Endothelial cell of umbilical vein (primary cell): ENCODE data around the gene DYNLT3. TPM values are rescaled to one million over a fixed set of nuclear protein-coding genes. Genes with fewer than 3 reads are reported as not detected.

Experiments used
- BruUV-seq: library from RNA; stranded (reverse); fragments of 400-500 nt; replicated peaks from 2 replicates; lab custom pipeline; 2021; lab: Mats Ljungman, UMichigan
- CTCF ChIA-PET: fragments of 300-600, 350-600 bp; sonication (Branson Sonifier 250); formaldehyde crosslinking; loops from one replicate; lab custom pipeline; 2021; ENCODE audit warnings: antibody characterized with exemption, inconsistent platforms; lab: Charles Lee
- POLR2A ChIA-PET: fragments of 300-600, 350-600 bp; sonication (Branson Sonifier 250); formaldehyde crosslinking; loops from one replicate; lab custom pipeline; 2021; ENCODE audit warnings: antibody characterized with exemption, inconsistent platforms; lab: Charles Lee
- DNase-seq: peaks from one replicate; pipeline ENCODE4 v3.0.0-alpha.2; 2011; ENCODE audit warnings: low read depth, low spot score
- FAIRE-seq: peaks from 2 replicates; lab custom pipeline; 2011; peaks lifted over from hg19 to GRCh38; lab: Jason Lieb, UNC
- H2AFZ ChIP-seq: 2 replicates; pipeline ENCODE4 v1.6.0; 2012; ENCODE audit warnings: low read depth, low read length, control low read depth, inconsistent platforms
- H3K27ac ChIP-seq: 2 replicates; pipeline ENCODE4 v1.5.1; 2011; ENCODE audit warnings: low read depth, mild to moderate bottlenecking, control low read depth, low read length, moderate library complexity; ENCODE audit not compliant: insufficient read depth
- H3K27me3 ChIP-seq, 2 experiments: 2 replicates each; pipeline versions ENCODE4 v1.6.0 to v1.6.1; 2011; ENCODE audit warnings: low read length in 2 of 2, mixed read lengths in 1 of 2; ENCODE audit not compliant: control insufficient read depth in 2 of 2, insufficient read depth in 2 of 2
- H3K36me3 ChIP-seq, 2 experiments: 2 replicates in 1 of 2; 3 replicates in 1 of 2; pipeline ENCODE4 v1.5.1; 2011; ENCODE audit warnings: low read length in 2 of 2, mild to moderate bottlenecking in 1 of 2, moderate library complexity in 1 of 2; ENCODE audit not compliant: control insufficient read depth in 2 of 2, insufficient read depth in 2 of 2; ENCODE audit errors: extremely low read depth in 1 of 2
- H3K4me1 ChIP-seq: 3 replicates; pipeline ENCODE4 v1.5.1; 2011; ENCODE audit warnings: mild to moderate bottlenecking, low read length; ENCODE audit not compliant: control insufficient read depth, insufficient read depth; ENCODE audit errors: extremely low read depth
- H3K4me2 ChIP-seq: 2 replicates; pipeline ENCODE4 v1.6.1; 2011; ENCODE audit warnings: low read length, control low read depth, mixed read lengths; ENCODE audit not compliant: insufficient read depth
- H3K4me3 ChIP-seq, 3 experiments: fragments of 200-600 bp in 1 of 3; sonication (generic), shearing (Covaris generic) in 1 of 3; replicated peaks in 1 of 3; 2 replicates each; pipeline ENCODE4 v1.5.1; 2011 to 2016; ENCODE audit warnings: control low read depth in 3 of 3, low read length in 3 of 3, mild to moderate bottlenecking in 2 of 3, inconsistent platforms in 1 of 3, low read depth in 1 of 3, moderate library complexity in 1 of 3; ENCODE audit not compliant: insufficient read depth in 1 of 3
- H3K79me2 ChIP-seq: 2 replicates; pipeline ENCODE4 v1.6.0; 2012; ENCODE audit warnings: low read length, inconsistent platforms; ENCODE audit not compliant: control insufficient read depth, insufficient read depth
- H3K9ac ChIP-seq: replicated peaks from 2 replicates; pipeline ENCODE3; 2011; ENCODE audit warnings: low read length, control low read depth; ENCODE audit not compliant: insufficient read depth; ENCODE audit errors: extremely low read depth
- H3K9me1 ChIP-seq: replicated peaks from 3 replicates; pipeline ENCODE4 v1.6.0; 2011; ENCODE audit warnings: mild to moderate bottlenecking, low read length; ENCODE audit not compliant: control insufficient read depth, insufficient read depth; ENCODE audit errors: extremely low read depth
- H3K9me3 ChIP-seq: replicated peaks from 2 replicates; pipeline ENCODE4 v1.5.1; 2012; ENCODE audit warnings: low read length, inconsistent platforms; ENCODE audit not compliant: control insufficient read depth, insufficient read depth
- H4K20me1 ChIP-seq: replicated peaks from 2 replicates; pipeline ENCODE3; 2011; ENCODE audit warnings: mild to moderate bottlenecking, low read length; ENCODE audit not compliant: control insufficient read depth, insufficient read depth; ENCODE audit errors: extremely low read depth
- EZH2 ChIP-seq: IDR thresholded peaks from 2 replicates; pipeline ENCODE4 v1.6.1; 2012; ENCODE audit warnings: borderline replicate concordance, low read depth, mild to moderate bottlenecking, moderate library complexity, low read length, inconsistent platforms; ENCODE audit not compliant: severe bottlenecking
- FOS ChIP-seq: IDR thresholded peaks from 2 replicates; pipeline ENCODE4 v1.6.1; 2011; ENCODE audit warnings: mild to moderate bottlenecking, low read length, moderate library complexity, borderline replicate concordance; ENCODE audit not compliant: insufficient read depth
- GATA2 ChIP-seq: IDR thresholded peaks from 2 replicates; pipeline ENCODE4 v1.7.0; 2011; ENCODE audit warnings: low read depth, mild to moderate bottlenecking, moderate library complexity, mixed read lengths, low read length; ENCODE audit not compliant: insufficient read length, insufficient read depth
- JUN ChIP-seq: IDR thresholded peaks from 2 replicates; pipeline ENCODE4 v1.6.1; 2011; ENCODE audit warnings: borderline replicate concordance, low read depth; ENCODE audit not compliant: insufficient read length, insufficient read depth
- MYC ChIP-seq: IDR thresholded peaks from one replicate; pipeline ENCODE4 v1.6.1; 2011; ENCODE audit warnings: mild to moderate bottlenecking, low read depth, low read length
- POLR2A ChIP-seq: IDR thresholded peaks from 2 replicates; pipeline ENCODE4 v1.6.1; 2012; ENCODE audit warnings: low read depth, mild to moderate bottlenecking, control low read depth, low read length
- POLR2AphosphoS5 ChIP-seq: IDR thresholded peaks from 2 replicates; pipeline ENCODE4 v1.6.1; 2012; ENCODE audit warnings: low read depth, mild to moderate bottlenecking, control low read depth, low read length, moderate library complexity; ENCODE audit not compliant: insufficient read depth
- dilution Hi-C: fragments of 300-500 bp; cut with MboI; formaldehyde crosslinking; loops from one replicate; pipeline ENCODE4 v1.15.0; 2019; ENCODE audit warnings: low sequenced_read_pairs; ENCODE audit not compliant: extremely low pct_ligation_motif_present
- intact Hi-C: fragments of 100-400 bp; cut with micrococcal nuclease; formaldehyde crosslinking; loops from one replicate; pipeline ENCODE4 v1.10.0; 2022
- polyA plus RNA-seq, 4 experiments: library from polyadenylated mRNA; depleted of rRNA in 3 of 4; stranded (reverse) in 3 of 4; unstranded in 1 of 4; fragments of >200 nt; gene quantifications; 2 replicates each; pipeline versions ENCODE4 v1.2.1 to v1.2.3, GENCODE V29; 2011 to 2012; ENCODE audit warnings: missing spikeins in 1 of 4
- total RNA-seq: library from RNA; stranded (reverse); gene quantifications from 2 replicates; pipeline ENCODE4 v1.2.3, GENCODE V29; 2021
- TF ChIP-seq, protein P1 (sequence below), 2 donors: IDR thresholded peaks; 1 replicate in 1 of 2; 2 replicates in 1 of 2; pipeline ENCODE4 v1.5.1; 2011; ENCODE audit warnings: low read length in 2 of 2, mild to moderate bottlenecking in 2 of 2, moderate library complexity in 2 of 2, control low read depth in 1 of 2, inconsistent platforms in 1 of 2, low read depth in 1 of 2; ENCODE audit not compliant: insufficient read depth in 1 of 2; ENCODE audit errors: extremely low read depth in 1 of 2
- TF ChIP-seq, protein P2 (sequence below): IDR thresholded peaks from 2 replicates; pipeline ENCODE4 v1.6.1; 2011; ENCODE audit not compliant: insufficient read depth, insufficient read length

DYNLT3 gene
- total and polyA plus RNA-seq, 2 donors (not counting 3 experiments of a cell fraction or from before 2014, with no cell fraction given): 9.3 to 22.8 TPM

DNA sequence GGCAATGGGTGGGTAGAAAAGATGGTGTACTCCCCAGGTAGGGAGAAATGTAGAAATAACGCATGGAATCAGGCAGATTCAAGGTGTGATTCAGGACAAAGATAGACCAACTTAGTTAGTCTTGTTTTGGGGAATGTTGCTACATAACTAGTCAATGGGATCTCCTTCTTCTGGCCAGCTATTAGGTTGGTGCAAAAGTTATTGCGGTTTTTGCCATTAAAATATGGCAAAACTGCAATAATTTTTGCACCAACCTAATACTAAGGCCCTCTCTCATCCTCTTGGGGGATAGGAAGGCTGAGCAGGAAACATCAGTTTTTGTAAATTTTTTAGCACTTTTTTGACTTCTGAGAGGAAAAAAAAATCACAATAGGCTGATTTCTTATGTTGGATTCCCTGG is 44.3 kb downstream of the DYNLT3 start:
- H3K36me3 ChIP-seq: no peaks in the 10 kb centered on the region
- no peak for FAIRE-seq
- H3K9ac ChIP-seq: no peak overlapping the region
- no peaks in the 10 kb centered on the region for H3K4me1 ChIP-seq
- ChIA-PET POLR2A (no interaction called here), CTCF (no interaction called here)
- dilution Hi-C loops (no loop called here), intact Hi-C loops (no loop called here)
- H3K27ac ChIP-seq: no peak overlapping the region
- H3K4me3 ChIP-seq: no peak overlapping the region
- H3K9me1 ChIP-seq: no peaks in the 10 kb centered on the region
- no TSS peak for BruUV-seq
- H2AFZ ChIP-seq: no peak overlapping the region
- H3K9me3 ChIP-seq: no peaks in the 10 kb centered on the region
- H3K4me2 ChIP-seq: no peak overlapping the region
- TF ChIP-seq POLR2A: no peak
- TF ChIP-seq EZH2: no peak
- TF ChIP-seq POLR2AphosphoS5: no peak
- no peak for TF ChIP-seq FOS
- no peak for TF ChIP-seq JUN
- TF ChIP-seq, protein P1, sequence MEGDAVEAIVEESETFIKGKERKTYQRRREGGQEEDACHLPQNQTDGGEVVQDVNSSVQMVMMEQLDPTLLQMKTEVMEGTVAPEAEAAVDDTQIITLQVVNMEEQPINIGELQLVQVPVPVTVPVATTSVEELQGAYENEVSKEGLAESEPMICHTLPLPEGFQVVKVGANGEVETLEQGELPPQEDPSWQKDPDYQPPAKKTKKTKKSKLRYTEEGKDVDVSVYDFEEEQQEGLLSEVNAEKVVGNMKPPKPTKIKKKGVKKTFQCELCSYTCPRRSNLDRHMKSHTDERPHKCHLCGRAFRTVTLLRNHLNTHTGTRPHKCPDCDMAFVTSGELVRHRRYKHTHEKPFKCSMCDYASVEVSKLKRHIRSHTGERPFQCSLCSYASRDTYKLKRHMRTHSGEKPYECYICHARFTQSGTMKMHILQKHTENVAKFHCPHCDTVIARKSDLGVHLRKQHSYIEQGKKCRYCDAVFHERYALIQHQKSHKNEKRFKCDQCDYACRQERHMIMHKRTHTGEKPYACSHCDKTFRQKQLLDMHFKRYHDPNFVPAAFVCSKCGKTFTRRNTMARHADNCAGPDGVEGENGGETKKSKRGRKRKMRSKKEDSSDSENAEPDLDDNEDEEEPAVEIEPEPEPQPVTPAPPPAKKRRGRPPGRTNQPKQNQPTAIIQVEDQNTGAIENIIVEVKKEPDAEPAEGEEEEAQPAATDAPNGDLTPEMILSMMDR (IDR thresholded peaks at IDR 0.05; ENCODE audit: extremely low read depth in 1 of 2, insufficient read depth in 1 of 2, low read depth in 1 of 2, low read length in 2 of 2): no peak
- TF ChIP-seq, protein P2, sequence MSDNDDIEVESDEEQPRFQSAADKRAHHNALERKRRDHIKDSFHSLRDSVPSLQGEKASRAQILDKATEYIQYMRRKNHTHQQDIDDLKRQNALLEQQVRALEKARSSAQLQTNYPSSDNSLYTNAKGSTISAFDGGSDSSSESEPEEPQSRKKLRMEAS: no peak
- TF ChIP-seq MYC: no peak
- TF ChIP-seq GATA2: no peak
- no peaks in the 10 kb centered on the region for H4K20me1 ChIP-seq
- no peaks in the 10 kb centered on the region for H3K27me3 ChIP-seq
- H3K79me2 ChIP-seq: no peaks in the 10 kb centered on the region
- no peak for DNase-seq
